ENCODE measurements around the gene SEPTIN1. TPM values are rescaled to one million over a fixed set of nuclear protein-coding genes. Genes with fewer than 3 reads are reported as not detected.

Gene SEPTIN1
- polyA plus RNA-seq, 1 experiment = not detected

DNA sequence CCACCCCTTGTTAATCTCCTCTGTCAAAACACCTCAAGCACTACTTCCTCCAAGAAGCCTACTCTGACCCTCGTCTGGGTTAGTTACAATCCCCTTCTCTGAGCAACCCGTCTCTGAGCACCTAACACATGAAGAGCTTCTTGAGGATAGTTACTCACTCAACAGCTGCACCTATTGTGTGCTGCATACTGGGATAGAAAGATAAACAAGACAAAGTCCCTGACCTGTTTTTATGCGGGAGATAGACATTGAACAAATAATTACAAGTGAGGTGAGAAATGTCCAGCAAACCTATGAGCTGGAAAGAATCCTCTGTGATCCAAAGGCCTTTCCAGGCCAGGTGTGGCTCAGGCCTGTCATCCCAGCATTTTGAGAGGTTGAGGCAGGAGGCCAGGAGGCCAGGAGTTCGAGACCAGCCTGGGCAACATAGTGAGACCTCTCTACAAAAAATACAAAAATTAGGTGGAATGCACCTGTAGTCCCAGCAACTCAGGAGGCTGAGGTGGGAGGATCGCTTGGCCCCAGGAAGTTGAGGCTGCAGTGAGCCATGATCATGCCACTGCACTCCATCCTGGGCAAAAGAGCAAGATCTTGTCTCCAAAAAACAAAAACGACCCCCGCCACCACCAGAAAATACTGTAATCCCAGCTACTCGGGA is 19.5 kb upstream of the SEPTIN1 start:
- Histone ChIP-seq H3K27ac (ENCODE audit: low read depth, low read length) (no peak overlapping the region), H3K4me3 (ENCODE audit: low read depth, low read length) (no peak overlapping the region), H3K9me3 (ENCODE audit: control insufficient read depth, insufficient read depth, low read length) (no peaks in the 10 kb centered on the region), H3K27me3 (ENCODE audit: control insufficient read depth, insufficient read depth, low read length) (no peaks in the 10 kb centered on the region)
- TF ChIP-seq, protein P1, sequence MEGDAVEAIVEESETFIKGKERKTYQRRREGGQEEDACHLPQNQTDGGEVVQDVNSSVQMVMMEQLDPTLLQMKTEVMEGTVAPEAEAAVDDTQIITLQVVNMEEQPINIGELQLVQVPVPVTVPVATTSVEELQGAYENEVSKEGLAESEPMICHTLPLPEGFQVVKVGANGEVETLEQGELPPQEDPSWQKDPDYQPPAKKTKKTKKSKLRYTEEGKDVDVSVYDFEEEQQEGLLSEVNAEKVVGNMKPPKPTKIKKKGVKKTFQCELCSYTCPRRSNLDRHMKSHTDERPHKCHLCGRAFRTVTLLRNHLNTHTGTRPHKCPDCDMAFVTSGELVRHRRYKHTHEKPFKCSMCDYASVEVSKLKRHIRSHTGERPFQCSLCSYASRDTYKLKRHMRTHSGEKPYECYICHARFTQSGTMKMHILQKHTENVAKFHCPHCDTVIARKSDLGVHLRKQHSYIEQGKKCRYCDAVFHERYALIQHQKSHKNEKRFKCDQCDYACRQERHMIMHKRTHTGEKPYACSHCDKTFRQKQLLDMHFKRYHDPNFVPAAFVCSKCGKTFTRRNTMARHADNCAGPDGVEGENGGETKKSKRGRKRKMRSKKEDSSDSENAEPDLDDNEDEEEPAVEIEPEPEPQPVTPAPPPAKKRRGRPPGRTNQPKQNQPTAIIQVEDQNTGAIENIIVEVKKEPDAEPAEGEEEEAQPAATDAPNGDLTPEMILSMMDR (IDR thresholded peaks at IDR 0.05; ENCODE audit: low read depth, low read length) = no peak
- CTCF ChIA-PET = interaction anchor here (0.8 to 1.2 kb wide), 2 partner anchors 7 to 227 kb away, joined by 3 read pairs; no protein-coding TSS in a partner anchor
- DNase-seq (ENCODE audit: low read depth, low spot score) = no peak
- POLR2A ChIA-PET = interaction anchor here (0.6 to 0.7 kb wide), 2 partner anchors 31 to 317 kb away, joined by 3 read pairs; no protein-coding TSS in a partner anchor

GRCh38 chr16:30399435-30400186 is 17.2 kb upstream of the SEPTIN1 start:
- CTCF ChIA-PET = interaction anchor here (0.8 kb wide), 1 partner anchor 10 kb away, joined by 4 read pairs; no protein-coding TSS in a partner anchor
- Histone ChIP-seq H3K4me3 (ENCODE audit: low read depth, low read length) (peak overlapping the region; percentile 67), H3K27ac (ENCODE audit: low read depth, low read length) (peak overlapping the region; percentile 90), H3K27me3 (ENCODE audit: control insufficient read depth, insufficient read depth, low read length) (no peaks in the 10 kb centered on the region), H3K9me3 (ENCODE audit: control insufficient read depth, insufficient read depth, low read length) (no peaks in the 10 kb centered on the region; the same call in 1 of the 2 replicates)
- POLR2A ChIA-PET = no interaction called here
- TF ChIP-seq, protein P1 (IDR thresholded peaks at IDR 0.05; ENCODE audit: low read depth, low read length) = no peak
- no peak for DNase-seq (ENCODE audit: low read depth, low spot score)

DNA sequence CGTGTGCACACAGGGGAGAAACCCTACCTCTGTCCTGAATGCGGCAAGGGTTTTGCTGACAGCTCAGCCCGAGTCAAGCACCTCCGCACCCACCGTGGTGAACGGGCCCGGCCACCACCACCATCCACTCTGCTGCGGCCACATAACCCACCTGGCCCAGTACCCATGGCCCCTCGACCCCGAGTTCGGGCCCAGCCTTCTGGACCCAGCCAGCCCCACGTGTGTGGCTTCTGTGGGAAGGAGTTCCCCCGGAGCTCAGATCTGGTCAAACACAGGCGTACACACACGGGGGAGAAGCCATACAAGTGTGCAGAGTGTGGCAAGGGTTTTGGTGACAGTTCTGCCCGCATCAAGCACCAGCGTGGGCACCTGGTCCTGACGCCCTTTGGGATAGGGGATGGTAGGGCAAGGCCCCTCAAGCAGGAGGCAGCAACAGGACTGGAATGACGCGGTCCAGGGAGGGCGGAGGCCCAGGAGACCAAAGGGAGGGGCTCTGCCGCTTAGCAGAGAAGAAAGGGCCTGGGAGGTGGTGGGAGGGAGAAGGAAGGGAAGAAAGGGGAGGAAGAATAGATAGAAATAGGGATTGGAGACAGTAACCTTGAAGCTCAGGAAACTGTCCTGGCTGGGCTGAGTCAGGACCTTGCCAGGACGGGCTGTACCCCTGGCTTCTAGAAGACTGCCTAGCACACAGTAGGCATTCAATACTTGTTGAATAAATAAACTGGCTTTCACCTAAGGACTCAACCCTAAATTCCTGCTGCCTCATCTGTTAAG is 16.5 kb upstream of the SEPTIN1 start:
- CTCF ChIA-PET = interaction anchor here (0.8 kb wide), 1 partner anchor 11 kb away, joined by 4 read pairs; no protein-coding TSS in a partner anchor
- H3K4me3 ChIP-seq (ENCODE audit: low read depth, low read length) = no peak overlapping the region
- TF ChIP-seq, protein P1 (IDR thresholded peaks at IDR 0.05; ENCODE audit: low read depth, low read length) = no peak

DNA sequence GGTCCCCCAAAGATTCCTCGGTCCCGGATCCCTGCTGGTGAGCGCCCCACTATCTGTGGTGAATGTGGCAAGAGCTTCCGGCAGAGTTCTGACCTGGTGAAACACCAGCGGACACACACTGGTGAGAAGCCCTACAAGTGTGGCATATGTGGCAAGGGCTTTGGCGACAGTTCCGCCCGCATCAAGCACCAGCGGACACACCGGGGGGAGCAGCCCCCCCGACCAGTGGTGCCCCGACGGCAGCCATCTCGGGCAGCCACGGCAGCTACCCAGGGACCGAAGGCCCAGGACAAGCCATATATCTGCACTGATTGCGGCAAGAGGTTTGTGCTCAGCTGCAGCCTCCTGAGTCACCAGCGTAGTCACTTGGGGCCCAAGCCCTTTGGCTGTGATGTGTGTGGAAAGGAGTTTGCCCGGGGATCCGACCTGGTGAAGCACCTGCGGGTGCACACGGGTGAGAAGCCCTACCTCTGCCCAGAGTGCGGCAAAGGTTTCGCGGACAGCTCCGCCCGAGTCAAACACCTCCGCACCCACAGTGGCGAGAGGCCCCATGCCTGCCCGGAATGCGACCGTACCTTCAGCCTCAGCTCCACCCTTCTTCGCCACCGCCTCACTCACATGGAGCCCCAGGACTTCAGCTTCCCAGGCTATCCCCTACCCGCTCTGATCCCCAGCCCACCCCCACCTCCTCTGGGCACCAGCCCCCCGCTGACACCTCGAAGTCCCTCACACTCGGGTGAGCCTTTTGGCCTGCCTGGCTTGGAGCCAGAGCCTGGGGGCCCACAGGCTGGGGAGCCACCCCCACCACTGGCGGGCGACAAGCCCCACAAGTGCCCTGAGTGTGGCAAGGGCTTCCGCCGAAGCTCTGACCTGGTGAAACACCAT is 15.7 kb upstream of the SEPTIN1 start:
- Histone ChIP-seq H3K4me3 (ENCODE audit: low read depth, low read length) (no peak overlapping the region), H3K27me3 (ENCODE audit: control insufficient read depth, insufficient read depth, low read length) (no peaks in the 10 kb centered on the region), H3K9me3 (ENCODE audit: control insufficient read depth, insufficient read depth, low read length) (no peaks in the 10 kb centered on the region; the same call in 1 of the 2 replicates), H3K27ac (ENCODE audit: low read depth, low read length) (no peak overlapping the region)
- TF ChIP-seq, protein P1 (IDR thresholded peaks at IDR 0.05; ENCODE audit: low read depth, low read length) = no peak
- ChIA-PET POLR2A (interaction anchor here (0.7 kb wide), 1 partner anchor 9 kb away, joined by 5 read pairs; the partner anchor contains the start of gene ZNF771), CTCF (no interaction called here)
- no peak for DNase-seq (ENCODE audit: low read depth, low spot score)

More for the DNA sequence above, 16.5 kb upstream of the SEPTIN1 start:
- Histone ChIP-seq H3K27me3 (ENCODE audit: control insufficient read depth, insufficient read depth, low read length) (no peaks in the 10 kb centered on the region), H3K9me3 (ENCODE audit: control insufficient read depth, insufficient read depth, low read length) (no peaks in the 10 kb centered on the region; the same call in 1 of the 2 replicates), H3K27ac (ENCODE audit: low read depth, low read length) (no peak overlapping the region)
- POLR2A ChIA-PET = no interaction called here
- DNase-seq (ENCODE audit: low read depth, low spot score) = no peak

Measured in AG04450 (cell line).